Neural progenitor cell (in vitro differentiated cells): Measurements from ENCODE around the gene EOGT. TPM values are rescaled to one million over a fixed set of nuclear protein-coding genes. Genes with fewer than 3 reads are reported as not detected.

Experiments used
- DNase-seq: peaks from one replicate; pipeline ENCODE4 v3.0.0-alpha.2; 2016; ENCODE audit warnings: low spot score
- H2AFZ ChIP-seq: fragments of 200-600 bp; sonication (generic); replicated peaks from 2 replicates; pipeline ENCODE4 v1.6.1; 2016; ENCODE audit warnings: antibody characterized with exemption
- H3F3A ChIP-seq: fragments of 200-600 bp; sonication (generic); 2 replicates; pipeline ENCODE4 v1.6.1; 2016; ENCODE audit warnings: antibody characterized with exemption, low read depth
- H3K27ac ChIP-seq: fragments of 200-600 bp; sonication (generic); 2 replicates; pipeline ENCODE4 v1.5.1; 2016; ENCODE audit warnings: mild to moderate bottlenecking
- H3K27me3 ChIP-seq: fragments of 200-600 bp; sonication (generic); 2 replicates; pipeline ENCODE4 v1.6.1; 2016; ENCODE audit warnings: mild to moderate bottlenecking, moderate library complexity
- H3K36me3 ChIP-seq: fragments of 200-600 bp; sonication (generic); 2 replicates; pipeline ENCODE4 v1.5.1; 2016
- H3K4me1 ChIP-seq: fragments of 200-600 bp; sonication (generic); 2 replicates; pipeline ENCODE4 v1.6.1; 2016; ENCODE audit warnings: mixed run types
- H3K4me2 ChIP-seq: fragments of 200-600 bp; sonication (generic); 2 replicates; pipeline ENCODE4 v1.6.1; 2016
- H3K4me3 ChIP-seq: fragments of 200-600 bp; sonication (generic); 2 replicates; pipeline ENCODE4 v1.5.1; 2016
- H3K79me2 ChIP-seq: fragments of 200-600 bp; sonication (generic); 2 replicates; pipeline ENCODE4 v1.6.1; 2016; ENCODE audit warnings: low read depth
- H3K9ac ChIP-seq: fragments of 200-600 bp; sonication (generic); 2 replicates; pipeline ENCODE4 v1.6.1; 2016
- H3K9me3 ChIP-seq: fragments of 200-600 bp; sonication (generic); 2 replicates; pipeline ENCODE4 v1.5.1; 2016; ENCODE audit warnings: low read depth
- H4K20me1 ChIP-seq: fragments of 200-600 bp; sonication (generic); 2 replicates; pipeline ENCODE4 v1.6.1; 2016; ENCODE audit warnings: low read depth
- H3K27ac Mint-ChIP-seq: 3 replicates; pipeline ENCODE4 v1.8.0; 2021; ENCODE audit warnings: mixed read lengths
- H3K27me3 Mint-ChIP-seq: 2 replicates; pipeline ENCODE4 v1.8.0; 2022; ENCODE audit warnings: low read depth, mild to moderate bottlenecking, inconsistent platforms, moderate library complexity, mixed read lengths; ENCODE audit not compliant: insufficient read depth
- H3K36me3 Mint-ChIP-seq: 3 replicates; pipeline ENCODE4 v1.8.0; 2021; ENCODE audit warnings: mixed read lengths
- H3K4me1 Mint-ChIP-seq: 3 replicates; pipeline ENCODE4 v1.8.0; 2021; ENCODE audit warnings: mixed read lengths
- H3K4me3 Mint-ChIP-seq: 3 replicates; pipeline ENCODE4 v1.8.0; 2021; ENCODE audit warnings: mild to moderate bottlenecking, moderate library complexity, mixed read lengths
- H3K9me3 Mint-ChIP-seq: 3 replicates; pipeline ENCODE4 v1.8.0; 2020; ENCODE audit warnings: mixed read lengths
- CTCF ChIP-seq: fragments of 200-600 bp; sonication (generic); IDR thresholded peaks from 2 replicates; pipeline ENCODE4 v1.5.1; 2017; ENCODE audit warnings: antibody characterized with exemption, mild to moderate bottlenecking
- EZH2 ChIP-seq: fragments of 200-600 bp; sonication (generic); IDR thresholded peaks from 2 replicates; pipeline ENCODE4 v1.6.1; 2017; ENCODE audit warnings: antibody characterized with exemption, mild to moderate bottlenecking, moderate library complexity
- EZH2phosphoT487 ChIP-seq: fragments of 200-600 bp; sonication (generic); IDR thresholded peaks from 2 replicates; pipeline ENCODE4 v1.6.1; 2017; ENCODE audit warnings: antibody characterized with exemption
- total RNA-seq: library from RNA; depleted of rRNA; stranded (reverse); fragments of >200 nt; gene quantifications from 2 replicates; pipeline ENCODE4 v1.2.3, GENCODE V29; 2015; ENCODE audit warnings: low replicate concordance

Gene EOGT
- total RNA-seq, 1 donor from 2014 or later, result 2.5 TPM

GRCh38 chr3:69048990-69049389 lies 35.5 kb upstream of the EOGT start:
- no peak for TF ChIP-seq EZH2phosphoT487
- TF ChIP-seq CTCF, result no peak
- no peak for TF ChIP-seq EZH2
- no peak for DNase-seq
- Mint-ChIP-seq H3K27me3 (peaks cover 4% of the 10 kb centered on the region), H3K4me1 (peaks cover 24% of the 10 kb centered on the region), H3K9me3 (no peaks in the 10 kb centered on the region), H3K27ac (no peak overlapping the region), H3K36me3 (peaks cover 16% of the 10 kb centered on the region), H3K4me3 (no peak overlapping the region)
- Histone ChIP-seq H3K79me2 (peaks cover 28% of the 10 kb centered on the region), H3K36me3 (peaks cover 8% of the 10 kb centered on the region), H3K9ac (no peak overlapping the region), H4K20me1 (no peaks in the 10 kb centered on the region), H3K4me3 (no peak overlapping the region), H2AFZ (no peak overlapping the region), H3K4me1 (peaks cover 9% of the 10 kb centered on the region), H3K27ac (no peak overlapping the region), H3K4me2 (no peak overlapping the region), H3K9me3 (no peaks in the 10 kb centered on the region), H3F3A (peaks cover 24% of the 10 kb centered on the region), H3K27me3 (no peaks in the 10 kb centered on the region)

GRCh38 chr3:69044608-69045007 lies 31.1 kb upstream of the EOGT start:
- TF ChIP-seq EZH2 (no peak), EZH2phosphoT487 (no peak), CTCF (no peak)
- Histone ChIP-seq H4K20me1 (no peaks in the 10 kb centered on the region), H3K4me2 (no peak overlapping the region), H3K36me3 (peaks cover 30% of the 10 kb centered on the region), H3K9me3 (no peaks in the 10 kb centered on the region), H3K4me3 (no peak overlapping the region), H3K27me3 (no peaks in the 10 kb centered on the region), H3F3A (no peaks in the 10 kb centered on the region), H3K27ac (no peak overlapping the region), H3K9ac (no peak overlapping the region), H3K4me1 (no peaks in the 10 kb centered on the region), H2AFZ (no peak overlapping the region), H3K79me2 (peaks cover 9% of the 10 kb centered on the region)
- H3K27ac Mint-ChIP-seq, result no peak overlapping the region
- H3K27me3 Mint-ChIP-seq, result no peaks in the 10 kb centered on the region
- DNase-seq, result no peak
- H3K36me3 Mint-ChIP-seq, result peaks cover 21% of the 10 kb centered on the region
- peaks cover 2% of the 10 kb centered on the region for H3K4me1 Mint-ChIP-seq
- H3K4me3 Mint-ChIP-seq, result no peak overlapping the region
- H3K9me3 Mint-ChIP-seq, result no peaks in the 10 kb centered on the region

GRCh38 chr3:69033470-69033869 lies 20.0 kb upstream of the EOGT start:
- no peak overlapping the region for H3K27ac ChIP-seq
- no peaks in the 10 kb centered on the region for H3K27me3 Mint-ChIP-seq

More at GRCh38 chr3:69033470-69033869, 20.0 kb upstream of the EOGT start:
- H3K27me3 ChIP-seq, result no peaks in the 10 kb centered on the region
- H4K20me1 ChIP-seq, result no peaks in the 10 kb centered on the region
- Mint-ChIP-seq H3K4me3 (no peak overlapping the region), H3K36me3 (peaks cover 30% of the 10 kb centered on the region), H3K27ac (no peak overlapping the region), H3K9me3 (no peaks in the 10 kb centered on the region), H3K4me1 (no peaks in the 10 kb centered on the region)
- DNase-seq, result no peak
- no peaks in the 10 kb centered on the region for H3K4me1 ChIP-seq
- H3K4me3 ChIP-seq, result no peak overlapping the region
- H3K9ac ChIP-seq, result no peak overlapping the region
- H3K9me3 ChIP-seq, result no peaks in the 10 kb centered on the region
- no peak for TF ChIP-seq CTCF
- no peak for TF ChIP-seq EZH2
- TF ChIP-seq EZH2phosphoT487, result no peak
- no peaks in the 10 kb centered on the region for H3K79me2 ChIP-seq
- H3K4me2 ChIP-seq, result no peak overlapping the region
- H3F3A ChIP-seq, result no peaks in the 10 kb centered on the region
- no peak overlapping the region for H2AFZ ChIP-seq
- H3K36me3 ChIP-seq, result peaks cover 12% of the 10 kb centered on the region
